IMR-90 (cell line): ENCODE data around the gene HOXA3.

Experiments used
- CTCF ChIP-seq: conservative IDR thresholded peaks from 2 replicates; pipeline ENCODE4 v1.5.1; 2012; ENCODE audit warnings: mild to moderate bottlenecking, low read depth, low read length, improper control_type of control experiment
- MXI1 ChIP-seq: IDR thresholded peaks from 2 replicates; pipeline ENCODE4 v1.6.1; 2012; ENCODE audit warnings: low read depth, mild to moderate bottlenecking, low read length, moderate library complexity, borderline replicate concordance
- POLR2A ChIP-seq: IDR thresholded peaks from 2 replicates; pipeline ENCODE4 v1.6.1; 2012; ENCODE audit warnings: mild to moderate bottlenecking, low read depth, low read length
- RFX5 ChIP-seq: IDR thresholded peaks from 2 replicates; pipeline ENCODE4 v1.8.0; 2012; ENCODE audit warnings: low read depth, mild to moderate bottlenecking, low read length, moderate library complexity
- USF2 ChIP-seq: fragments of 150-350 bp; IDR thresholded peaks from 2 replicates; pipeline ENCODE4 v1.6.1; 2017; ENCODE audit warnings: mild to moderate bottlenecking, antibody characterized with exemption, low read length, low read depth

GRCh38 chr7:27068259-27068658 lies 84.1 kb downstream of the HOXA3 start:
- TF ChIP-seq CTCF (no peak), RFX5 (no peak), USF2 (no peak), MXI1 (no peak), POLR2A (no peak)
